ENCODE data around the gene HILPDA.

- TF ChIP-seq POLR2AphosphoS5 (IDR thresholded peaks at IDR 0.05) (no peak), EP300 (conservative IDR thresholded peaks at IDR 0.05; ENCODE audit: poor library complexity, severe bottlenecking) (no peak), EZH2 (IDR thresholded peaks at IDR 0.05; ENCODE audit: borderline replicate concordance, insufficient read depth, low read length, poor library complexity, severe bottlenecking) (no peak), RAD21 (conservative IDR thresholded peaks at IDR 0.05) (no peak), TAF1 (IDR thresholded peaks at IDR 0.05; ENCODE audit: low read depth) (no peak)
- TF ChIP-seq, protein P1, sequence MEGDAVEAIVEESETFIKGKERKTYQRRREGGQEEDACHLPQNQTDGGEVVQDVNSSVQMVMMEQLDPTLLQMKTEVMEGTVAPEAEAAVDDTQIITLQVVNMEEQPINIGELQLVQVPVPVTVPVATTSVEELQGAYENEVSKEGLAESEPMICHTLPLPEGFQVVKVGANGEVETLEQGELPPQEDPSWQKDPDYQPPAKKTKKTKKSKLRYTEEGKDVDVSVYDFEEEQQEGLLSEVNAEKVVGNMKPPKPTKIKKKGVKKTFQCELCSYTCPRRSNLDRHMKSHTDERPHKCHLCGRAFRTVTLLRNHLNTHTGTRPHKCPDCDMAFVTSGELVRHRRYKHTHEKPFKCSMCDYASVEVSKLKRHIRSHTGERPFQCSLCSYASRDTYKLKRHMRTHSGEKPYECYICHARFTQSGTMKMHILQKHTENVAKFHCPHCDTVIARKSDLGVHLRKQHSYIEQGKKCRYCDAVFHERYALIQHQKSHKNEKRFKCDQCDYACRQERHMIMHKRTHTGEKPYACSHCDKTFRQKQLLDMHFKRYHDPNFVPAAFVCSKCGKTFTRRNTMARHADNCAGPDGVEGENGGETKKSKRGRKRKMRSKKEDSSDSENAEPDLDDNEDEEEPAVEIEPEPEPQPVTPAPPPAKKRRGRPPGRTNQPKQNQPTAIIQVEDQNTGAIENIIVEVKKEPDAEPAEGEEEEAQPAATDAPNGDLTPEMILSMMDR (IDR thresholded peaks at IDR 0.05; ENCODE audit: poor library complexity, severe bottlenecking) = no peak
- TF ChIP-seq, protein P2, sequence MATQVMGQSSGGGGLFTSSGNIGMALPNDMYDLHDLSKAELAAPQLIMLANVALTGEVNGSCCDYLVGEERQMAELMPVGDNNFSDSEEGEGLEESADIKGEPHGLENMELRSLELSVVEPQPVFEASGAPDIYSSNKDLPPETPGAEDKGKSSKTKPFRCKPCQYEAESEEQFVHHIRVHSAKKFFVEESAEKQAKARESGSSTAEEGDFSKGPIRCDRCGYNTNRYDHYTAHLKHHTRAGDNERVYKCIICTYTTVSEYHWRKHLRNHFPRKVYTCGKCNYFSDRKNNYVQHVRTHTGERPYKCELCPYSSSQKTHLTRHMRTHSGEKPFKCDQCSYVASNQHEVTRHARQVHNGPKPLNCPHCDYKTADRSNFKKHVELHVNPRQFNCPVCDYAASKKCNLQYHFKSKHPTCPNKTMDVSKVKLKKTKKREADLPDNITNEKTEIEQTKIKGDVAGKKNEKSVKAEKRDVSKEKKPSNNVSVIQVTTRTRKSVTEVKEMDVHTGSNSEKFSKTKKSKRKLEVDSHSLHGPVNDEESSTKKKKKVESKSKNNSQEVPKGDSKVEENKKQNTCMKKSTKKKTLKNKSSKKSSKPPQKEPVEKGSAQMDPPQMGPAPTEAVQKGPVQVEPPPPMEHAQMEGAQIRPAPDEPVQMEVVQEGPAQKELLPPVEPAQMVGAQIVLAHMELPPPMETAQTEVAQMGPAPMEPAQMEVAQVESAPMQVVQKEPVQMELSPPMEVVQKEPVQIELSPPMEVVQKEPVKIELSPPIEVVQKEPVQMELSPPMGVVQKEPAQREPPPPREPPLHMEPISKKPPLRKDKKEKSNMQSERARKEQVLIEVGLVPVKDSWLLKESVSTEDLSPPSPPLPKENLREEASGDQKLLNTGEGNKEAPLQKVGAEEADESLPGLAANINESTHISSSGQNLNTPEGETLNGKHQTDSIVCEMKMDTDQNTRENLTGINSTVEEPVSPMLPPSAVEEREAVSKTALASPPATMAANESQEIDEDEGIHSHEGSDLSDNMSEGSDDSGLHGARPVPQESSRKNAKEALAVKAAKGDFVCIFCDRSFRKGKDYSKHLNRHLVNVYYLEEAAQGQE (IDR thresholded peaks at IDR 0.05; ENCODE audit: borderline replicate concordance) = no peak
Measured at GRCh38 chr7:128407751-128408708, 47.6 kb upstream of the HILPDA start.
